Measurements from ENCODE around the gene COX14.

GRCh38 chr12:50117057-50117622 is 5.1 kb downstream of the COX14 start:
- no peak for TF ChIP-seq ZNF274 (IDR thresholded peaks at IDR 0.05; ENCODE audit: low read depth, low read length)
- no peak for TF ChIP-seq SUZ12 (IDR thresholded peaks at IDR 0.05; ENCODE audit: extremely low read depth, insufficient read depth, insufficient read length)
- TF ChIP-seq YY1 (IDR thresholded peaks at IDR 0.05; ENCODE audit: insufficient read depth, insufficient read length), result no peak

Data from NT2/D1 (cell line).